Duodenal mucosa (tissue), 2 donors: ENCODE results near the gene CAMTA1.

ENCODE experiments used
- H3K27ac ChIP-seq: one replicate; pipeline ENCODE4 v1.7.0; 2013; ENCODE audit warnings: low read depth, low read length
- H3K27me3 ChIP-seq, 2 donors: one replicate each; pipeline ENCODE4 v1.7.0; 2013; ENCODE audit warnings: low read length in 2 of 2, control low read depth in 1 of 2; ENCODE audit not compliant: insufficient read depth in 2 of 2, control insufficient read depth in 1 of 2
- H3K36me3 ChIP-seq, 2 donors: one replicate each; pipeline ENCODE4 v1.7.0; 2013; ENCODE audit warnings: low read length in 2 of 2, control low read depth in 1 of 2; ENCODE audit not compliant: insufficient read depth in 2 of 2, control insufficient read depth in 1 of 2
- H3K4me1 ChIP-seq, 2 donors: one replicate each; pipeline ENCODE4 v1.7.0; 2013; ENCODE audit warnings: low read length in 2 of 2, control low read depth in 1 of 2; ENCODE audit not compliant: insufficient read depth in 2 of 2, control insufficient read depth in 1 of 2
- H3K4me3 ChIP-seq, 2 donors: one replicate each; pipeline ENCODE4 v1.7.0; 2013; ENCODE audit warnings: low read length in 2 of 2, low read depth in 1 of 2
- H3K9ac ChIP-seq, 2 donors: one replicate each; pipeline ENCODE4 v1.7.0; 2013; ENCODE audit warnings: low read length in 2 of 2, low read depth in 1 of 2
- H3K9me3 ChIP-seq, 2 donors: one replicate each; pipeline ENCODE4 v1.7.0; 2013; ENCODE audit warnings: low read length in 2 of 2, control low read depth in 1 of 2; ENCODE audit not compliant: control insufficient read depth in 1 of 2

The CAMTA1 gene

DNA sequence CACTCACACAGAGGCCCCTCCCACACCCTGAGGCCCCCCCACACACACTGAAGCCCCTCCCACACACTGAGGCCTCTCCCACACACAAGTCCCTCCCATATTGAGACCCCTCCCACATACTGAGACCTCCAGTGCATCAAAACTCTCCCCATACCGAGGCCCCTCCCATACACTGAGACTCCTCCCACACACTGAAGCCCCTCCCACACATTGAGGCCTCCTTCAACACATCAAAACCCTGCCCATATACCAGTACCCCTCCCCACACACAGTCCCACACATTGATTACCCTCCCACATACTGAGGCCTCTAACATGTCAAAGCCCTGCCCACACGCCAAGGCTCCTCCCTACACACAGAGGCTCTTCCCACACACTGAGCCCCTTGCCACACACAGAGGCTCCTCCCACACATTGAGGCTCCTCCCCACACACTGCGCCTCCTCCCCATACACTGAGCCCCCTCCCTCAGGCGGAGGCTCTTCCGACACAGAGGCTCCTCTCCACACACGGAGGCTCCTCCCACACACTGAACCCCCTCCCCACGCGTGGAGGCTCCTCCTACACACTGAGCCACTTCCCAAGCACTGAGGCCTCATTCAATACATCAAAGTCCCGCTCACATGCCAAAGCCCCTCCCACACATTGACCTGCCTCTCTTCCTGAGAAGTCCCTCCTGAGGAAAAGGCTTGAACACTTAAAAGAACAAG is 392.3 kb downstream of the CAMTA1 start:
- H3K36me3 ChIP-seq, result no peaks in the 10 kb centered on the region
- no peak overlapping the region for H3K9ac ChIP-seq
- H3K9me3 ChIP-seq, result peaks cover 0 to 7% of the 10 kb centered on the region in 2 donors
- H3K27ac ChIP-seq, result no peak overlapping the region
- no peaks in the 10 kb centered on the region for H3K4me1 ChIP-seq
- no peak overlapping the region for H3K4me3 ChIP-seq
- peaks cover 0 to under 1% of the 10 kb centered on the region in 2 donors for H3K27me3 ChIP-seq

DNA sequence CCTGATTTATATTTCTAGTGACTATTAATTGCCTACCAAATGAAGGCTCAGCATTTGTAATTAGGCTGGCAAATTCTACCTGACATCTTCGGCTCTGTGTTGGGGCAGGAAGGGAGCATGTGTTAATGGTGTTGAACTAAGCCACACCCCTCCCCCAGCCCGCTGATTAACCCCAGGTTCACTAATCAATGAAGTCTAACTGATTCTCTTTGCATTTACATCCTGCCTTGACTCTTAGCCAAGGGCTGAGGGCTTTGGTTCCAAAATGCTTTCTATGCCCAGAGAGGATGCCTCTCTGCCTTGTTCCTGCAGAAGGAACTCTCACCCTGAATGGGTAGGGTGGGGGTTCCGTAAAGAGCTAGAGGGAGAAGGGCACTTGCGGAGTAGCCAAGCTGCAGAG is 393.1 kb downstream of the CAMTA1 start:
- Histone ChIP-seq H3K4me1 (no peaks in the 10 kb centered on the region), H3K27ac (no peak overlapping the region), H3K9me3 (peaks cover 0 to 7% of the 10 kb centered on the region in 2 donors), H3K36me3 (no peaks in the 10 kb centered on the region), H3K27me3 (no peaks in the 10 kb centered on the region), H3K4me3 (no peak overlapping the region), H3K9ac (no peak overlapping the region)

DNA sequence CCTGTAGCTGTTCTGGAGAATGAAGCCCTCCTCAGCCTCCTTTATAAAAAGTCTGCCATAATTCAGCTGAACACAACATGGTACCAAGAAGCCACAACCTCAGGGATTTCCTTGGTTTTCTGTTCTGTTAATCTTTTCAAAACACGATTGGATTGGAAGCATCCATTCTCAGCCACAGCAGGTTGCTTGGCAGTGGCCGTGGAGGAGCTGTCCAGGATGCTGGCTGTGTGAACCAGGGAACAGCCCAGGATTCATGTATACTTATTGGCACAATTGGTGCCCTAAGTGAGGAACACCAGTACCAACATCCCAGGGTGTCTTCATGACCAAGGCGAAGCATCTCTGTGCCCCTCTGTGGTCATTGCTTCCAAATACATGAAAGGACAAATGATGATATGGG is 393.5 kb downstream of the CAMTA1 start:
- H3K27ac ChIP-seq, result no peak overlapping the region
- no peaks in the 10 kb centered on the region for H3K36me3 ChIP-seq
- H3K27me3 ChIP-seq, result no peaks in the 10 kb centered on the region

DNA sequence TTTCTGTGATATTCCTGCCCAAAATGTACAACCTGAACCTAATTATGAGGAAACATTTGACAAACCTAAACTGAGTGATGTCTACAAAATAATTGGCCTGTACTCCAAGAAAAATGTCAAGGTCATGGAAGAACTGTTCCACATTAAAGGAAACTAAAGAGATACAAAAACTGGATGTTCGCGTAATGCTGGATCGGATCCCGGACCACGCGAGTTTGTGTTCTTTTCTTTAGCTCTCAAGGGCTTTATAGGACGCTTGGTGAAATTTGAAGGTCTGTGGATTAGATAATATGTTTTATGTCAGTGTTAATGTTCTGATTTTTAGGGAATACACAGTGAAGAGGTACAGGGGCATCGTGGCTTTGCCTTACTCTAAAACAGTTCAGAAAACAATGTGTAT is 400.5 kb downstream of the CAMTA1 start:
- Histone ChIP-seq H3K27me3 (no peaks in the 10 kb centered on the region), H3K36me3 (no peaks in the 10 kb centered on the region), H3K27ac (no peak overlapping the region), H3K9me3 (peaks cover 0 to 7% of the 10 kb centered on the region in 2 donors), H3K4me1 (no peaks in the 10 kb centered on the region), H3K4me3 (no peak overlapping the region), H3K9ac (no peak overlapping the region)

More for the DNA sequence above, 393.5 kb downstream of the CAMTA1 start:
- H3K4me3 ChIP-seq, result no peak overlapping the region
- no peaks in the 10 kb centered on the region for H3K4me1 ChIP-seq
- H3K9me3 ChIP-seq, result peaks cover 0 to 7% of the 10 kb centered on the region in 2 donors
- no peak overlapping the region for H3K9ac ChIP-seq

DNA sequence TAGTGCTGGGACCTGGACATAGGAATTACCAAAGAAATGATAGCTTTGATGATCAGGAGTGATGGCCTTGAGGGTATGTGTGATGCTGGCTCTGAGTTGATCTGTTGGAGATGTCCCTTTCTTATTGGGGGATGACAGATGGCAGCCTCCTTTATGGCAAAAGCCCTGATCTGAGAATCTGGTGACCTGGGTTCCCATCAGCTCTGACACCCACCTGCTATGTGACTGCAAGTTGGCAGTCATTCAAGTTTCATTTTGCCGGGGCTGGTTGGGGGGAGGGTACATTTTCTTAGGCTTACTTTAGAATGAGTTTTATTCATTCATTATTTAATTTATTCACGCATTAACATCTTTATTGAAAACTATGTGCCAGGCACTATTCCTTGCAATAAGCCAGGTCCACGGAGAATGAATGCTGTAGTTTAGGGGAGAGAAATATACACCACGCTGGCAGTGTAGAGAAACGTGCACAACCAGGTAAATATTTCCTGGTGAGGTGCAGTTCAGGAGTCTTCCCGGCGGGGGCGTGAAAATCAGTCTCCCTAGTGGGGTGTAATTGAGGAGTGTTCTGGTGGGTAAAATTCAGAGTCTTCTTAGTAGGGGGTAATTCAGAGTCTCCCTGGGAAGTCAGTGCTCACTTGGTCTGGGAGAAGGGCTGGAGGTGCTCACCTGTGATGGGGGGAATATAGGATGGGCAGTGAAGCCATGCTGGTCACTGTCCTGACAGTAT is 401.3 kb downstream of the CAMTA1 start:
- Histone ChIP-seq H3K9ac (no peak overlapping the region), H3K4me3 (no peak overlapping the region), H3K27ac (no peak overlapping the region), H3K36me3 (no peaks in the 10 kb centered on the region), H3K4me1 (no peaks in the 10 kb centered on the region), H3K27me3 (no peaks in the 10 kb centered on the region), H3K9me3 (peaks cover 0 to 3% of the 10 kb centered on the region in 2 donors)

DNA sequence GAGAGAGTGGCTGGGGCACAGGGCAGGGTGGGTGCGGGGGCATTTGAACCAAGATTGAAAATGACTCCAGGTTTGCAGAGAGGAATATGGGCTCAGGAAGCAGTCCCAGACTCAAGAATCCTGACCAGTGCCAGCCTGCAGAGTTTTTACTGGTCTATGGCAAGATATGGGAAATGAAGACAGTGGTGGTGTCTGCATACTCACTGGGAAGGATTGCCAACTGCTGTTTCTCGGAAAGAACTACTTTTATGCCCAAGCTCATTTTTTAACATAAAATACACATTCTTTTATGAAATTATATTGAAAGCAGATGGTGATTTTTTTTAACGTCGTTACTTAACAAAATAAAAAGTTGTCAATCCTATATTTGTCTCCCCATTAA is 401.8 kb downstream of the CAMTA1 start:
- Histone ChIP-seq H3K4me3 (no peak overlapping the region), H3K9me3 (no peaks in the 10 kb centered on the region), H3K27ac (no peak overlapping the region), H3K27me3 (no peaks in the 10 kb centered on the region), H3K9ac (no peak overlapping the region), H3K4me1 (no peaks in the 10 kb centered on the region), H3K36me3 (no peaks in the 10 kb centered on the region)

DNA sequence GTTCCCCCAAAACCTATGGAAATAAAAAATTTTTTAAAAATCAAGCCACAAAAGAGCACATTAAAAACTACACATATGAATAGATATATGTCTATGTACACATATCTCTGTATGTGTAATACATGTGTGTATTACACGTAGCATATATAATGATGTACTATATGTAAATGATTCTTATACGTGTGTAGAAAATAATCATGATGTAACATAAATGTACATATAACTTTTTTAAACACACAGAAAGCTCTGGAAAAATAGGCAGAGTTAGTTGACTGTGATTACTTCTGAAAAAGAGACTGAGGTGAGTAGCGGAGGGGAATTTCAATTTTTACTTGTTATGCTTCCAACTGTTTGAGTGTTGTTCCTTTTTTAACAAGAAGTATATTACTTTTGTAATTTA is 405.0 kb downstream of the CAMTA1 start:
- Histone ChIP-seq H3K4me3 (no peak overlapping the region), H3K9ac (no peak overlapping the region), H3K4me1 (no peaks in the 10 kb centered on the region), H3K27me3 (peaks cover 0 to 2% of the 10 kb centered on the region in 2 donors), H3K36me3 (no peaks in the 10 kb centered on the region), H3K9me3 (no peaks in the 10 kb centered on the region), H3K27ac (no peak overlapping the region)

DNA sequence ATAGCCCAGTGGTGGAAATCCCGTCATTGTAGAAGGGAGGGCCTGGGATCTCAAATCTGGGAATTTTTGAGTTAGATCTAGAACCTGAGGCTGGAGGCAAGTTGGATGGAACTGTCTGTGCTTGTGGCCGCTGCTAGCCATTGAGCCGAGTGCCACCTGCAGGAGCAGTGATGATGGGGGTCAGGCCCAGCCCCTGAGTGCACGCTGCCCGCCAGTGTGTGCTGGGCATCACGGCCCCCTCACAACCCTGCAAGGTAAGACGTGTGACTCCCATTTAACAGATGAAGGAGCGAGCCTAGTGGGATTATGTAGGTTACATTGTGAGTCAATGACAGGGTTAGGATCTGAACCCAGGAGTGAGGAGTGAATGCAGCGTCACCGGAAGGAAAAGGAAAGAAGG is 407.2 kb downstream of the CAMTA1 start:
- Histone ChIP-seq H3K4me3 (no peak overlapping the region), H3K27ac (no peak overlapping the region), H3K4me1 (no peaks in the 10 kb centered on the region), H3K27me3 (peaks cover 0 to 4% of the 10 kb centered on the region in 2 donors), H3K9ac (no peak overlapping the region), H3K36me3 (no peaks in the 10 kb centered on the region), H3K9me3 (no peaks in the 10 kb centered on the region)

DNA sequence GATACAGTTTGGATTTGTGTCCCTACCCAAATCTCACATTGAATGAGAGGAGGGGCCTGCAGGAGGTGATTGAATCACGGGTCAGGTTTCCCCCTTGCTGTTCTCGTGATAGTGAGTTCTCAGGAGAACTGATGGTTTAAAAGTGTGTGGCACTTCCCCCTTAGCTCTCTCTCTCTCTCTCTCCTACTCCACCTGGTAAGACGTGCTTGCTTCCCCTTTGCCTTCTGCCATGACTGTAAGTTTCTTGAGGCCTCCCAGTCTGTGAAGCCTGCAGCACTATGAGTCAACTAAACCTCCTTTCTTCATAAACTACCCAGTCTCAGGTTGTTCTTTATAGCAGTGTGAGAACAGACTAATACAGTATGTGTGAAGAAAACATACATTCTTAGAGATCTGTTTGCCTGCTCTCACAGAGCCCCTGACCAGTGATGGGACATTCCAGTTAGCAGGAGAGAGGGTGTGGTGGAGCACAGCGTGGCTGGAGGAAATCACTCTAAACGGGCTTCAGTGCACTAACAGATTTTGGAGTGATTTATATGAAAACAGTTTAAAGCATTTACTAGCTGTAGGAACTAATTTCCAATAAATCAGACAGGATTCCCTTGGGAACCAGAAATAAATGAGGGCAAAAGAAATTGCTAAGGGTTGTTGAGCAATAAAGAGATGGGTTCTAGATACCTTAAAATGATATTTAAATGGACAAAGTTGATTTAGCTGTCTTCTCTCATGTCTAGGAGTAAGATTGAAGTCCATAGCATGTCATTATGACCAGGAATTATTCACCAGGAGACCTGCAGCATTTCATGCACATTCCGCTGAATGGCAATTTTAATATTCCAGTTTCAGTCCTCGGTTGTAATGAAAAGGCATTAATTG is 411.0 kb downstream of the CAMTA1 start:
- H3K27ac ChIP-seq, result no peak overlapping the region
- H3K9me3 ChIP-seq, result no peaks in the 10 kb centered on the region
- no peak overlapping the region for H3K9ac ChIP-seq
- H3K36me3 ChIP-seq, result no peaks in the 10 kb centered on the region
- no peak overlapping the region for H3K4me3 ChIP-seq
- no peaks in the 10 kb centered on the region for H3K4me1 ChIP-seq
- H3K27me3 ChIP-seq, result peaks cover 0 to 4% of the 10 kb centered on the region in 2 donors

DNA sequence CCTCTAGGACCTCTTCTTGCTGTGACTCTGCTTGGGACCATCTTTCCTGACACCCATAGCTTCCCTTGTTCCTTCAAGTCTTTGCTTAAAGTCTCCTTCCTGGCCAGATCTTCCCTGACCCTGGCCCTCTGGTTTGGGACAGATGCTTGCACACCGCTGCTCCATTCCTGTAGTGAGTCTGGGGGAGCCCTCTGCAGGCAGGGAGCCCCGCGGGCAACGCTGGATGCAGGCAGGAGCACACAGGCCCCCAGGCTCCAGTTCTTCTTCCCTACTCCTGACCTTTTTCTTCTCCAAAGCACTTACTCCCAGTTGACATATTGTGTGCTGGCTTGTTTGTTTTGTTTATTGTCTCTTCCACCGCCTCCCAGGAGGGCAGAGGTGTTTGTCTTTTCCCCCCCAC is 413.4 kb downstream of the CAMTA1 start:
- Histone ChIP-seq H3K4me1 (no peaks in the 10 kb centered on the region), H3K4me3 (no peak overlapping the region), H3K36me3 (no peaks in the 10 kb centered on the region), H3K9ac (no peak overlapping the region), H3K9me3 (no peaks in the 10 kb centered on the region), H3K27me3 (peaks cover 0 to 4% of the 10 kb centered on the region in 2 donors), H3K27ac (no peak overlapping the region)
